H1 (cell line): Measurements from ENCODE around the gene LRRC26. TPM values are rescaled to one million over a fixed set of nuclear protein-coding genes. Genes with fewer than 3 reads are reported as not detected.

Experiments
- CTCF ChIA-PET: fragments of 300-600 bp; sonication (Branson Sonifier 250); formaldehyde crosslinking; loops from one replicate; lab custom pipeline; 2021; ENCODE audit not compliant: partially characterized antibody; lab: Charles Lee
- POLR2A ChIA-PET: fragments of 300-600 bp; sonication (Branson Sonifier 250); formaldehyde crosslinking; loops from one replicate; lab custom pipeline; 2021; ENCODE audit warnings: inconsistent platforms; ENCODE audit not compliant: partially characterized antibody; lab: Charles Lee
- DNase-seq, 2 experiments: peaks; one replicate each; pipeline versions ENCODE4 v3.0.0 to v3.0.0-alpha.2; 2010 to 2022; ENCODE audit warnings: low spot score in 2 of 2, low read depth in 1 of 2, mixed read lengths in 1 of 2
- FAIRE-seq: peaks from 2 replicates; lab custom pipeline; 2011; peaks lifted over from hg19 to GRCh38; lab: Jason Lieb, UNC
- H2AFZ ChIP-seq: 2 replicates; pipeline ENCODE4 v1.8.1; 2012; ENCODE audit warnings: low read length, inconsistent platforms
- H2AK5ac ChIP-seq: 2 replicates; pipeline ENCODE4 v1.6.1; 2013; ENCODE audit warnings: low read depth, low read length
- H2BK120ac ChIP-seq: replicated peaks from 2 replicates; pipeline ENCODE3; 2013; ENCODE audit warnings: low read depth, low read length, inconsistent platforms
- H2BK12ac ChIP-seq: 2 replicates; pipeline ENCODE4 v1.6.1; 2013; ENCODE audit warnings: low read depth, low read length
- H2BK15ac ChIP-seq: 2 replicates; pipeline ENCODE4 v1.6.1; 2013; ENCODE audit warnings: low read length
- H2BK20ac ChIP-seq: 2 replicates; pipeline ENCODE4 v1.6.1; 2013; ENCODE audit warnings: low read length
- H2BK5ac ChIP-seq: 2 replicates; pipeline ENCODE4 v1.6.1; 2013; ENCODE audit warnings: low read depth, low read length
- H3K14ac ChIP-seq: 2 replicates; pipeline ENCODE4 v1.6.1; 2013; ENCODE audit warnings: inconsistent platforms; ENCODE audit not compliant: insufficient read length
- H3K18ac ChIP-seq: 2 replicates; pipeline ENCODE4 v1.6.1; 2013; ENCODE audit warnings: low read length; ENCODE audit errors: extremely low read depth
- H3K23ac ChIP-seq: 2 replicates; pipeline ENCODE4 v1.6.1; 2013; ENCODE audit warnings: inconsistent platforms; ENCODE audit not compliant: insufficient read length
- H3K23me2 ChIP-seq: 2 replicates; pipeline ENCODE4 v1.6.1; 2013; ENCODE audit warnings: low read depth, low read length
- H3K27ac ChIP-seq: 2 replicates; pipeline ENCODE4 v1.6.1; 2011; ENCODE audit warnings: low read depth, low read length, inconsistent platforms
- H3K27me3 ChIP-seq, 4 experiments: replicated peaks in 1 of 4; 1 replicate in 1 of 4; 2 replicates in 3 of 4; pipeline versions ENCODE4 v1.6.1 to v1.8.1; 2011 to 2013; ENCODE audit warnings: low read length in 3 of 4, mild to moderate bottlenecking in 3 of 4, inconsistent platforms in 2 of 4, mixed read lengths in 2 of 4, moderate library complexity in 1 of 4; ENCODE audit not compliant: control insufficient read depth in 3 of 4, insufficient read depth in 3 of 4; ENCODE audit errors: extremely low read depth in 1 of 4
- H3K36me3 ChIP-seq, 4 experiments: 2 replicates each; pipeline versions ENCODE4 v1.6.1 to v1.8.1; 2011 to 2013; ENCODE audit warnings: mild to moderate bottlenecking in 4 of 4, low read length in 3 of 4, moderate library complexity in 2 of 4, control low read depth in 1 of 4, inconsistent platforms in 1 of 4; ENCODE audit not compliant: insufficient read depth in 4 of 4, control insufficient read depth in 2 of 4
- H3K4ac ChIP-seq: replicated peaks from 2 replicates; pipeline ENCODE3; 2013; ENCODE audit warnings: low read length, low read depth, mixed read lengths, inconsistent platforms; ENCODE audit not compliant: insufficient read length
- H3K4me1 ChIP-seq, 4 experiments: replicated peaks in 1 of 4; 1 replicate in 1 of 4; 2 replicates in 3 of 4; pipeline versions ENCODE4 v1.6.1 to v1.8.1; 2011 to 2013; ENCODE audit warnings: low read length in 3 of 4, inconsistent platforms in 2 of 4, mixed read lengths in 1 of 4; ENCODE audit not compliant: insufficient read depth in 4 of 4, control insufficient read depth in 3 of 4
- H3K4me2 ChIP-seq, 2 experiments: 2 replicates each; pipeline versions ENCODE4 v1.6.1 to v1.8.1; 2011 to 2013; ENCODE audit warnings: low read depth in 2 of 2, low read length in 2 of 2, control low read depth in 1 of 2, inconsistent platforms in 1 of 2, mild to moderate bottlenecking in 1 of 2; ENCODE audit not compliant: insufficient read depth in 1 of 2
- H3K4me3 ChIP-seq, 4 experiments: fragments of 200-600, 300-600 bp in 1 of 4; sonication (generic), shearing (Covaris generic), sonication (Bioruptor Twin) in 1 of 4; 2 replicates each; pipeline versions ENCODE4 v1.5.1 to v1.8.1; 2011 to 2016; ENCODE audit warnings: low read length in 4 of 4, low read depth in 3 of 4, control low read depth in 2 of 4, inconsistent platforms in 2 of 4, mild to moderate bottlenecking in 2 of 4, mixed read lengths in 1 of 4, moderate library complexity in 1 of 4; ENCODE audit not compliant: insufficient read depth in 2 of 4; ENCODE audit errors: extremely low read depth in 1 of 4
- H3K56ac ChIP-seq: replicated peaks from 2 replicates; pipeline ENCODE3; 2013; ENCODE audit warnings: low read depth, mild to moderate bottlenecking, mixed read lengths, low read length, inconsistent platforms; ENCODE audit not compliant: insufficient read length
- H3K79me1 ChIP-seq: 2 replicates; pipeline ENCODE4 v1.6.1; 2013; ENCODE audit warnings: low read depth, low read length, control low read depth
- H3K79me2 ChIP-seq, 2 experiments: 2 replicates each; pipeline versions ENCODE4 v1.6.1 to v1.8.1; 2012 to 2013; ENCODE audit warnings: low read length in 2 of 2, mild to moderate bottlenecking in 2 of 2, inconsistent platforms in 1 of 2; ENCODE audit not compliant: insufficient read depth in 2 of 2, control insufficient read depth in 1 of 2
- H3K9ac ChIP-seq, 4 experiments: replicated peaks in 1 of 4; 1 replicate in 1 of 4; 2 replicates in 3 of 4; pipeline versions ENCODE4 v1.6.1 to v1.8.1; 2011 to 2013; ENCODE audit warnings: low read depth in 3 of 4, low read length in 3 of 4, control low read depth in 2 of 4, mild to moderate bottlenecking in 2 of 4, moderate library complexity in 2 of 4, inconsistent platforms in 1 of 4; ENCODE audit errors: extremely low read depth in 1 of 4
- H3K9me3 ChIP-seq, 2 experiments: 2 replicates each; pipeline versions ENCODE4 v1.6.1 to v1.8.1; 2012 to 2013; ENCODE audit warnings: mild to moderate bottlenecking in 2 of 2, moderate library complexity in 2 of 2, control low read depth in 1 of 2, inconsistent platforms in 1 of 2, low read depth in 1 of 2, low read length in 1 of 2, mixed read lengths in 1 of 2; ENCODE audit not compliant: insufficient read depth in 2 of 2
- H4K20me1 ChIP-seq, 2 experiments: replicated peaks in 1 of 2; 2 replicates each; pipeline versions ENCODE3 to v1.8.1; 2011 to 2013; ENCODE audit warnings: inconsistent platforms in 2 of 2, low read length in 2 of 2, mild to moderate bottlenecking in 1 of 2; ENCODE audit not compliant: insufficient read depth in 2 of 2, control insufficient read depth in 1 of 2
- H4K5ac ChIP-seq: 2 replicates; pipeline ENCODE4 v1.6.1; 2013; ENCODE audit warnings: low read length, low read depth, mixed read lengths, inconsistent platforms; ENCODE audit not compliant: insufficient read length
- H4K8ac ChIP-seq: 2 replicates; pipeline ENCODE4 v1.8.0; 2013; ENCODE audit warnings: mild to moderate bottlenecking, moderate library complexity, low read length, inconsistent platforms; ENCODE audit not compliant: insufficient read depth; ENCODE audit errors: extremely low read depth
- H4K91ac ChIP-seq: replicated peaks from 2 replicates; pipeline ENCODE3; 2013; ENCODE audit warnings: low read length, mixed read lengths, inconsistent platforms; ENCODE audit not compliant: insufficient read length
- WGBS, 2 experiments: shearing (Covaris generic) in 1 of 2; methylation state at CpG; one replicate each; pipeline versions ENCODE4 v1.1.6 to v1.1.7; 2013 to 2015; ENCODE audit warnings: low lambda C conversion rate in 2 of 2, mixed read lengths in 2 of 2, inconsistent platforms in 1 of 2, low coverage in 1 of 2, missing lambda C conversion rate in 1 of 2; ENCODE audit not compliant: insufficient replicate concordance in 2 of 2, insufficient coverage in 1 of 2, insufficient read length in 1 of 2; ENCODE audit errors: extremely low coverage in 1 of 2, missing lambda C conversion rate in 1 of 2; 5-methylcytosine and 5-hydroxymethylcytosine counted together
- polyA plus RNA-seq, 7 experiments: library from polyadenylated mRNA; depleted of rRNA in 3 of 7; stranded (reverse) in 5 of 7; unstranded in 2 of 7; fragments of >200 nt in 5 of 7; fragments of 200-250 nt in 2 of 7; gene quantifications; 1 replicate in 5 of 7; 2 replicates in 1 of 7; 4 replicates in 1 of 7; pipeline versions ENCODE4 v1.2.1 to v1.2.3, GENCODE V29; 2011 to 2013; ENCODE audit warnings: missing spikeins in 2 of 7, mixed read lengths in 2 of 7
- total RNA-seq: library from RNA; stranded (reverse); fragmentation: NEBNext Ultra II Directional; extraction: Animal tissue kit (Norgen Biotek cat#: 25700); gene quantifications from 2 replicates; pipeline ENCODE4 v1.2.1, GENCODE V29; 2021

Gene LRRC26
- total and polyA plus RNA-seq, 2 of the 8 experiments (the other 6 are each of a cell fraction or from before 2014, with no cell fraction given): 0.34 to 0.85 TPM

DNA sequence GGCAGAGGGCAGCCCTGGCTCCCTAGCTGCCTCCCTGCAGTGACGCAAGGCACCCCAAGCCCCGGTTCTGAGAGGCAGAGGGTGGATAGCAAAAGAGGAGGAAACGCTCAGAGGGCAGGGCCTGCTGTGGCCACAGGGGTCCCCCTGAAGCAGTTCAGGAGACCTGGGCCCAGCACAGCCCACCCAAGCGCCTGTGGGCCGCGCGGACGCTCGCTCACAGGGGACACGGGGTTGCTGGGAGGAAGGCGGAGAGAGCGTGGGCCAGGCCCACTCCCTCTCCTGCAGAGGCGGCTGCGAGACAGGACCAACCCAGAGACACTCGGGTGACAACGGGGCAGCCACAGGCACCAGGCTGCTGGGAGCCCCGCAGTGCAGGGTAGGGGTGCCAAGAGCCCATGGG is 9.9 kb upstream of the LRRC26 start:
- Histone ChIP-seq H4K20me1 (peaks cover 2 to 26% of the 10 kb centered on the region in 2 experiments), H3K4me3 (no peak overlapping the region), H4K5ac (no peak overlapping the region), H3K23me2 (no peaks in the 10 kb centered on the region), H3K9ac (no peak overlapping the region), H3K27me3 (no peaks in the 10 kb centered on the region; a peak in 2 of 7 replicates), H2BK15ac (no peak overlapping the region), H4K91ac (no peak overlapping the region), H3K27ac (no peak overlapping the region), H3K36me3 (peaks cover 0 to 38% (median 10%) of the 10 kb centered on the region in 4 experiments; a peak in 7 of 8 replicates), H2BK5ac (no peak overlapping the region), H3K56ac (no peak overlapping the region), H3K4ac (no peak overlapping the region), H3K4me2 (no peak overlapping the region), H2BK20ac (no peak overlapping the region), H3K79me1 (no peaks in the 10 kb centered on the region; the same call in 1 of the 2 replicates), H4K8ac (no peak overlapping the region), H3K18ac (no peak overlapping the region), H3K9me3 (no peaks in the 10 kb centered on the region), H3K14ac (no peak overlapping the region), H2BK120ac (no peak overlapping the region), H2BK12ac (no peak overlapping the region), H2AK5ac (no peak overlapping the region), H3K4me1 (peaks cover 0 to 8% (median 3%) of the 10 kb centered on the region in 4 experiments; a peak in 5 of 7 replicates), H2AFZ (no peak overlapping the region), H3K79me2 (no peaks in the 10 kb centered on the region), H3K23ac (no peak overlapping the region)
- 87% methylated on average over 8 of the region's 17 CpGs; no CpG with 5 or more reads in 1 of the 2 experiments for WGBS, 2 experiments
- ChIA-PET CTCF (interaction anchor here (1.0 to 1.4 kb wide), 6 partner anchors 8 to 116 kb away, joined by 3 to 5 read pairs (median 4); partner anchors contain the start of gene TMEM210), POLR2A (interaction anchor here (0.7 to 1.3 kb wide), 3 partner anchors 9 to 23 kb away, joined by 3 to 9 read pairs (median 4); partner anchors contain the start of genes ANAPC2 and SSNA1)
- DNase-seq: no peak
- no peak for FAIRE-seq
